ENCODE data around the gene RANBP10. TPM values are rescaled to one million over a fixed set of nuclear protein-coding genes. Genes with fewer than 3 reads are reported as not detected.

RANBP10 gene
- total and polyA plus RNA-seq, 2 of the 13 experiments (the other 11 are each of a cell fraction or from before 2014, with no cell fraction given): 9.2 to 22.7 TPM

GRCh38 chr16:67719778-67720144 lies 86.6 kb downstream of the RANBP10 start (continued):
- TF ChIP-seq NFAT5 (CRISPR knock-in tag; IDR thresholded peaks at IDR 0.05) (no peak), ZNF530 (CRISPR knock-in tag; IDR thresholded peaks at IDR 0.05; ENCODE audit: low read depth) (no peak), HDAC2 (CRISPR knock-in tag; IDR thresholded peaks at IDR 0.05) (no peak), LCORL (IDR thresholded peaks at IDR 0.05) (no peak), LCORL (CRISPR knock-in tag; IDR thresholded peaks at IDR 0.05) (no peak), ZNF496 (CRISPR knock-in tag; IDR thresholded peaks at IDR 0.05; ENCODE audit: insufficient replicate concordance) (no peak), ZNF207 (IDR thresholded peaks at IDR 0.05; ENCODE audit: borderline replicate concordance) (no peak), KAT8 (CRISPR knock-in tag; IDR thresholded peaks at IDR 0.05) (no peak), TGIF2 (CRISPR knock-in tag; IDR thresholded peaks at IDR 0.05) (peak; percentile 86), ZBED4 (CRISPR knock-in tag; IDR thresholded peaks at IDR 0.05; ENCODE audit: borderline replicate concordance) (no peak), ZFAT (CRISPR knock-in tag; conservative IDR thresholded peaks at IDR 0.05) (no peak), KLF15 (CRISPR knock-in tag; IDR thresholded peaks at IDR 0.05; ENCODE audit: borderline replicate concordance) (no peak), BRD4 (CRISPR knock-in tag; IDR thresholded peaks at IDR 0.05) (no peak), TBX2 (CRISPR knock-in tag; IDR thresholded peaks at IDR 0.05; ENCODE audit: borderline replicate concordance) (no peak), TEAD2 (CRISPR knock-in tag; IDR thresholded peaks at IDR 0.05) (no peak), ZBTB37 (CRISPR knock-in tag; IDR thresholded peaks at IDR 0.05) (no peak), ZNF570 (CRISPR knock-in tag; IDR thresholded peaks at IDR 0.05; ENCODE audit: borderline replicate concordance) (no peak)
- TF ChIP-seq, protein P1, sequence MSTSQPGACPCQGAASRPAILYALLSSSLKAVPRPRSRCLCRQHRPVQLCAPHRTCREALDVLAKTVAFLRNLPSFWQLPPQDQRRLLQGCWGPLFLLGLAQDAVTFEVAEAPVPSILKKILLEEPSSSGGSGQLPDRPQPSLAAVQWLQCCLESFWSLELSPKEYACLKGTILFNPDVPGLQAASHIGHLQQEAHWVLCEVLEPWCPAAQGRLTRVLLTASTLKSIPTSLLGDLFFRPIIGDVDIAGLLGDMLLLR (CRISPR knock-in tag; IDR thresholded peaks at IDR 0.05): no peak
- TF ChIP-seq, protein P2, sequence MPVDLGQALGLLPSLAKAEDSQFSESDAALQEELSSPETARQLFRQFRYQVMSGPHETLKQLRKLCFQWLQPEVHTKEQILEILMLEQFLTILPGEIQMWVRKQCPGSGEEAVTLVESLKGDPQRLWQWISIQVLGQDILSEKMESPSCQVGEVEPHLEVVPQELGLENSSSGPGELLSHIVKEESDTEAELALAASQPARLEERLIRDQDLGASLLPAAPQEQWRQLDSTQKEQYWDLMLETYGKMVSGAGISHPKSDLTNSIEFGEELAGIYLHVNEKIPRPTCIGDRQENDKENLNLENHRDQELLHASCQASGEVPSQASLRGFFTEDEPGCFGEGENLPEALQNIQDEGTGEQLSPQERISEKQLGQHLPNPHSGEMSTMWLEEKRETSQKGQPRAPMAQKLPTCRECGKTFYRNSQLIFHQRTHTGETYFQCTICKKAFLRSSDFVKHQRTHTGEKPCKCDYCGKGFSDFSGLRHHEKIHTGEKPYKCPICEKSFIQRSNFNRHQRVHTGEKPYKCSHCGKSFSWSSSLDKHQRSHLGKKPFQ (CRISPR knock-in tag; IDR thresholded peaks at IDR 0.05; ENCODE audit: insufficient replicate concordance): no peak

Measured in HepG2 (cell line).